Adrenal gland (tissue), 5 donors: ENCODE data around the gene RGS3.

ENCODE experiments used
- POLR2A ChIP-seq, 2 donors: fragments of 450-650 bp; IDR thresholded peaks; one replicate each; pipeline ENCODE4 v1.6.1; 2017; ENCODE audit warnings: antibody characterized with exemption in 2 of 2, mild to moderate bottlenecking in 2 of 2, moderate library complexity in 1 of 2
- TF ChIP-seq, protein P1 (sequence below), 6 experiments: fragments of 450-650 bp in 4 of 6; fragments of 200-600 bp in 2 of 6; sonication (generic) in 1 of 6; IDR thresholded peaks; 1 replicate in 5 of 6; 2 replicates in 1 of 6; pipeline versions ENCODE4 v1.5.1 to v1.8.0; 2016 to 2021; ENCODE audit warnings: antibody characterized with exemption in 6 of 6, mild to moderate bottlenecking in 2 of 6, moderate library complexity in 1 of 6
- donor health status: DM: no; HTN: no; CAD: no.

DNA sequence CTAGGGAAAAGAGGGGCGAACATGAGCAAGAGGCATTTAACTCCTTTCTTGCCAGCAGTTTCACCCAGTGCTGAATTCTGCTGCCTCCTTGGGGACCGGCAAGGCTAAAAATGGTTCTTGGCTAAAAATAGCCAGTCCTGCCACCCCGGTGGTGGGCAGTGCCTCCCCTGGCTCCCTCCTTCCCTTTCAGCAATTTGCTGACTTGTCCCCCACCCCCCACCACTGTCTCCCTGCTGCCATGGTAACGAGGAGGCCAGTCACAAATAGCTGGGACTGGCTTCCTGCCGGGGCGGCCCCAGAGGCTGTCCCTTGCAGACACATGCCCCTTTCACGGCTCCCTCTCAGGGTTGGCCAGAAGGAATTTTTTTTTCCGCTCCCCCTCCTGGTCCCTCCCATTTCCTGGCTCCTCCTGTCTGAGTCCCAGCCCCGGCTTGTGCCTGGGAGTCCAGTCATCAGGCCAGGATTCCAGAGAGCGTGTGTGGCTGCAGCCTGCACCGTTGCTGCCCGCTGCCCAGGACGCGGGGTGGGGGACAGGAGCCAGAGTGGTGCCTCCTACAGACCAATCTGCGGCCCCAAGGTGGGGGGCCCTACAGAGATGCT lies 130.3 kb downstream of the RGS3 start:
- TF ChIP-seq, protein P1, sequence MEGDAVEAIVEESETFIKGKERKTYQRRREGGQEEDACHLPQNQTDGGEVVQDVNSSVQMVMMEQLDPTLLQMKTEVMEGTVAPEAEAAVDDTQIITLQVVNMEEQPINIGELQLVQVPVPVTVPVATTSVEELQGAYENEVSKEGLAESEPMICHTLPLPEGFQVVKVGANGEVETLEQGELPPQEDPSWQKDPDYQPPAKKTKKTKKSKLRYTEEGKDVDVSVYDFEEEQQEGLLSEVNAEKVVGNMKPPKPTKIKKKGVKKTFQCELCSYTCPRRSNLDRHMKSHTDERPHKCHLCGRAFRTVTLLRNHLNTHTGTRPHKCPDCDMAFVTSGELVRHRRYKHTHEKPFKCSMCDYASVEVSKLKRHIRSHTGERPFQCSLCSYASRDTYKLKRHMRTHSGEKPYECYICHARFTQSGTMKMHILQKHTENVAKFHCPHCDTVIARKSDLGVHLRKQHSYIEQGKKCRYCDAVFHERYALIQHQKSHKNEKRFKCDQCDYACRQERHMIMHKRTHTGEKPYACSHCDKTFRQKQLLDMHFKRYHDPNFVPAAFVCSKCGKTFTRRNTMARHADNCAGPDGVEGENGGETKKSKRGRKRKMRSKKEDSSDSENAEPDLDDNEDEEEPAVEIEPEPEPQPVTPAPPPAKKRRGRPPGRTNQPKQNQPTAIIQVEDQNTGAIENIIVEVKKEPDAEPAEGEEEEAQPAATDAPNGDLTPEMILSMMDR (IDR thresholded peaks at IDR 0.05), result peak in 1 of 6 experiments; percentile 1
- TF ChIP-seq POLR2A (IDR thresholded peaks at IDR 0.05), result peak; percentile 93 to 99
